Subcutaneous adipose tissue (tissue), 4 donors: ENCODE results near the gene COL25A1. TPM values are rescaled to one million over a fixed set of nuclear protein-coding genes. Genes with fewer than 3 reads are reported as not detected.

Experiments used
- CTCF ChIP-seq: fragments of 450-650 bp; IDR thresholded peaks from one replicate; pipeline ENCODE4 v1.5.1; 2016; ENCODE audit warnings: low read depth, mild to moderate bottlenecking, control low read depth, antibody characterized with exemption, moderate library complexity
- total RNA-seq, 4 donors: library from RNA; depleted of rRNA; stranded (reverse); fragments of >200 nt; gene quantifications; one replicate each; pipeline ENCODE4 v1.1.0, GENCODE V29; 2016

Gene COL25A1
- total RNA-seq, 4 donors from 2014 or later, result 4.9 to 12.9 (median 10.1) TPM

GRCh38 chr4:109065006-109065405 is 237.5 kb downstream of the COL25A1 start:
- no peak for TF ChIP-seq CTCF

- TF ChIP-seq CTCF, result no peak
These were observed 249.2 kb downstream of the COL25A1 start for GRCh38 chr4:109053257-109053656.

- TF ChIP-seq CTCF, result no peak
These were observed 249.6 kb downstream of the COL25A1 start for GRCh38 chr4:109052821-109053220.

- no peak for TF ChIP-seq CTCF
These were observed 251.4 kb downstream of the COL25A1 start for GRCh38 chr4:109051054-109051453.

- TF ChIP-seq CTCF, result no peak
These were observed 252.5 kb downstream of the COL25A1 start for GRCh38 chr4:109049926-109050325.

GRCh38 chr4:109046471-109047201 is 255.8 kb downstream of the COL25A1 start:
- TF ChIP-seq CTCF, result no peak

- no peak for TF ChIP-seq CTCF
These were observed 258.0 kb downstream of the COL25A1 start for GRCh38 chr4:109044431-109044830.
